LoVo (cell line): ENCODE results near the gene ARL14EPL.

ENCODE experiments used
- DNase-seq: peaks from one replicate; pipeline ENCODE4 v3.0.0-alpha.2; 2016; ENCODE audit warnings: low spot score

ARL14EPL gene

GRCh38 chr5:116032094-116032517 is at the start of gene ARL14EPL:
TSS of gene ARL14EPL (plus strand) at chr5:116032472. CDS start at chr5:116051466, 18,994 bp downstream.
- DNase-seq = peak; percentile 67

- DNase-seq = no peak
Measured at GRCh38 chr5:115983519-115983918, 48.8 kb upstream of the ARL14EPL start.

DNA sequence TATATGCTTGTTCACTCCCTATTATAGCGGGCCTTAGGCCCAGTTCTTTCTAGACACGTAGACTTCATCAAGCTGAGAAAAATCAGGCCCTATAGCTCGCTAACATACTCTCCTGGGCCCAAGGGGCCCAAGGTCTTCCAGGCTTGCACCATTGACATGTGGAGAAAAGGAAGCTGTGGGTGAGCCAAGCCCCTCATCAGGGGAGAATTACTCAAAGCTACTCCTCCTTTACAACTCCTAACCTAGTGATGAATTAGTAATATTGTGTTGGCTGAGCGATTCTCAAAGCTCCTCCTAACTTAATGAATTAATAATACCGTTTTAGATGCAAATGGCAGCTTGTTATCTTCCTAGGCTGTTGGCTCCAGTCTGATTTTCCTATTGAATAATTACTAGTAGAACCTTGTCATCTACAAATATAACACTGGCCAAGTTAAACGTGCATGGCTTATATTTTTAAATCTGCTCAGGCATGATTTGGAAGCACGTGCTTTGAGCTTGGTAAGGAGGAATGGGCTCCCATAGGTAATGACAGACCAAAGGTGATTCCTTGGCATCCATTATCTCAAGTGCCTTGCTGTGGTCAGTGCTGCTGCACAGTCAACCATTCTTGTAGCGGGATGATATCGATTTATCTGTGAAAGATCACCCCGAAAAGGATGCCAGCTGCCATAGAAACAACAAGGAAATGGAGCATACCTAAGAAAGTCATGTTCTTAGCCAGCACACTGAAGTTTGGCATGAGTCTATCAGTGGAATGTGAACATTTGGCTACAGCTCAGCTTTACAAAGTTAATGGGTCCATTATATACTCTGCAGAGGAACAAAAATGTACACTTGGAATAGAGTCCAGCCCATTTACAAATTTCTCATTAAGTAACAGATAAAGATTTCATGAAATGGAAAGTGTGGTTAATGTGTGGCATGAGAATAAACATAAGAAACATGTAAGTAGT is 46.2 kb upstream of the ARL14EPL start:
- DNase-seq = no peak

GRCh38 chr5:115988002-115988401 is 44.3 kb upstream of the ARL14EPL start:
- DNase-seq = no peak

- no peak for DNase-seq
Measured at GRCh38 chr5:115992848-115993350, 39.4 kb upstream of the ARL14EPL start.

DNA sequence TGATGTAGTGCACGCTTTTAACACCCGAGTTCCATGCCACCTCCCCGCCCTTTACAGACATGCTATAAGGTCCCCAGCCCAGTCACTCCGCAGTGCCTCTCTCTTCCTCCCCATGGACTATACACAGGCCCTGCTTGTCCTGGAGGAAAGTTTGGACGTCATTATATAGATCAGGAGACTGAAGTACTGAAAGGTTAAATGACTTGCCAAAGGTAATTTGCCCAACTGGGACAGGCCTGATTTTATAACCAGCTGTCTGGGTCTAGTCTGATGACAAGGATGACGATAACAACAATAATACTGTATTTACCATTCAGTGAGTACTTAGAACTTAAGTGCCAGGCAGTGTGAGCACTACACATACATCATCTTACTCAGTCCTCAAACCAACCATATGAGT is 36.9 kb upstream of the ARL14EPL start:
- DNase-seq = no peak

DNA sequence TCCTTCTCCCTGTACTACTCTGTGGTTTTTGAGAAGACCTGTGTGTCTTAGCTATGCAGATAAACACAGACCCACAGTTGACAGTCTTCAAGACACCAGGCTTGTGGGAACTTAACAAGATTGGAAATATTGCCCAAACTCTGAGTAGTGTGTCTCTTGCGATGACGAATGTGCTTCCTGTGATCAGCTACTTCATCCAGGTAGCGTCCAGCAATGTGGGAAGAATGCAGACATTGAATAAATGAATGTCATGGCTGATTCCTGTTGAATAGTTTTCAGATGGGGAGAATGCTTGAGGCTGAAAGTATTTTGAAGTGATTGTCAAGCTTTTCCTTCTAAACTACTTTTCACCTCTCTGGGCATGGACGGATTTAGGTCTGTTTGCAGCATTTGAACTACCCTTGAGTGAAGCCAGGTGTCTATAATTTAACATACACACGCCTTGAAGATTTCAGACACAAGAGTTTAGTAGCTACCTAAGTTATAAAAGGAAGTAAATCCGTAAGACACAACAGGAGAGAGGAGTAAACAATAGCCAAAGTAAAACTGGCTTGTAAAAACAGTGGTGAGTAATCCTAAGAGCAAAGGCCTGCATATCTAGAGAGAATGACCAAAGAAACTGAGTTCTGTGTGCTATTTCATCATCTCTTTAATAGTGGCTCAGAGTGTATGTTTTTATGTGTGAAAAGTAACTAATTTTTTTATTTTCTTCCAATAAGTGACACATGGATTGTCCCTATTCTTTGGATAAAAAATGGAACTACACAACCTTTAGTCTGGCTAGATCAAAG is 30.0 kb upstream of the ARL14EPL start:
- peak; percentile 11 for DNase-seq

- DNase-seq = no peak
Measured at GRCh38 chr5:116004248-116004647, 28.0 kb upstream of the ARL14EPL start.

GRCh38 chr5:116009806-116010205 is 22.5 kb upstream of the ARL14EPL start:
- DNase-seq = no peak

DNA sequence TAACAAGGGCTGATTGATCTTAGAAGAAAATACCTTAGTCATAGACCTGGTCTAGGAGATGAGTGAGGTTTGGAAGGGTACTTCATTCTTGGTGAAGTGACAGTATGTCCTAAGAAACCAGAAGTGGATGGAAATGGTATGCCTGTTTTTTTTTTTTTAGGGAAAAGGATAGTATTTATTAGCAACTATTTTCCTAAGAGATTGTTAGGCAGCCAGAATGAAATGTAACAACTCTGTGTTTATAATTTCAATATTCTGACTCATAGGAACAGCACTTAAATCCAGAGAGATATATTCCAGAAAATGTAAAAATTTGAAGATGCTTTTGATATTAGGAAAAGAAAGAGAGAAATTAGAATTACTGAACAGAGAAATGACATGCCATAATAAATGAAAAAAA is 21.2 kb upstream of the ARL14EPL start:
- no peak for DNase-seq

DNA sequence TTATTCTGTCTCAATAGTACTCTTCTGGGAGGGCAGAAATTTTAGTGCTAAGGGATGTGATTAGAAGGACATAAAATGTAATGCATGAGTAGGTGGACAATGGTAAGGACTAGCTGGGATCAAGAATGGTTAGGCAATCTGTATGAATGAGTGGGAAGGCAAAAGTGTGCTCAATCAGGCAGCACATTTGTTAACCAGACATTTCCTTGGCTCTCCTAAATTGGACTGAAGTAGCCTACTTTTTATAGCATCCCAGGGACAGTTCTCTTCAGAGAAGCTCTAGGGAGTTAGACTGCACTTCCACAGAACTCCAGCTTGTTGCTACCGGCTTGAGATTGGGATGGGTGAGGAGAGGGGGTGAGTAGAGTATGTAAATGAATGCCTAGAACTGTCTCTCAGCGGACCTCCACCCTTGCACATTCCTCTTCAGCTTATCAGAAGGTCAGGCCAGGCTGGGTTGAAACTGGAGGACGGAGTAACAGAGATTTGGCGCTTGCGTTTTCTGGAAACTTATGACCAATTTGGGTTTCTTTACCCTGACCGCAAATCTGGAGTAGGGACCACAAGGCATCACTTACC is 19.0 kb upstream of the ARL14EPL start:
- no peak for DNase-seq

DNA sequence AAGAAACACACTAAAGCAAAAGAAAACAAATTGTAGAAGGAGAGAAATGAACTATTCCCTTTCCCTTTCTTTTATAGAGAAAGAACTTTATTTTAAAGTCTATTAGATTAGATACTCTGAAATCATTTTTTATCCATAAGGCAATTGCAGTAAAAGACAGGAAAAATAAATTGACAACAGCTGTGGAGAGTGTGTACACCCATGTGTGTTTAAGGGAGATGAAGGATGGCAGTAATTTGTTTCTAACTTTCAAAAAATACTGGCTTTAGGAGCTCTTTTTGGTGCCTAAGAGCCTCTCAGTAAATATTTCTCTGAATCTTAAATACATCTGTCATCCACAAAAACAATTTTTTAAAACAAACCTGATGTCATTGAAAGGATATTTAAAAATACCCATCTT is 18.3 kb upstream of the ARL14EPL start:
- no peak for DNase-seq

DNA sequence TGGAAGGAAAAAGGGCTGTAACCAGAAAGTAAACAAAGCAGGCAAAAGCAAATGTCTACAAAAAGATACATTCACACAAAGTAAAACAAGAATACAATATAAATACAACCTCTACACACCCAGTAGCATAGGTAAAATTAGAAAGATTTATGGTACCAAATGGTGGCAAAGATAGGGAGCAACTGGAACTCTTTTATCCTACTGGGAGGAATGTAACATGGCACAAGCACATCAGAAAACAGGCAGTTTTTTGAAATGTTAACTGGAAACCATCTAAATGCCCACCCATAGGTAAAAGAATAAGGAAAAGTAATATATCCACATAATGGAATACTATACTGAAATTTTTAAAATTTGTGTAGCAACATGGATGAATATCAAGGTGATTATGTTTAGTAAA is 8.7 kb upstream of the ARL14EPL start:
- DNase-seq = no peak

DNA sequence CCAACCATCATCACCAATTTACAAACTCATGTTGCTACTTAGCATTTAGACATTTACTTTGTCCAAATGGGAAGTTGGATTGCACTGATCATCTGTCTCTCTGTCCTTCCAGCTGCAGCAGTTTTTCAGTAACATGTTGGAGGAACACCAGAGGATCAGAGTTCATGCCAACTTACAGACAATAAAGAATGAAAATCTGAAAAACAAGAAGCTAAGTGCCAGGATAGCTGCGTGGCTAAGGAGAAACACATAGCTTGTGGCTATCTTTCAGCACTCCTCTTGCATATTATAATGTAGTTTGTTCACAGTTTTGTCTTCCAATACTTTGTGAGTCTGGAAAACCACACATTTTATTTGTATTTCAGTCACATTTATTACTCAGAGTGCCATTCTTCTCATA is 6.4 kb upstream of the ARL14EPL start:
- DNase-seq = no peak

- DNase-seq = no peak
Measured at GRCh38 chr5:116032991-116033390, 719 bp downstream of the ARL14EPL start.

- no peak for DNase-seq
Measured at GRCh38 chr5:116035123-116035522, 2.9 kb downstream of the ARL14EPL start.

GRCh38 chr5:116037236-116037822 is 5.1 kb downstream of the ARL14EPL start:
- DNase-seq = no peak

DNA sequence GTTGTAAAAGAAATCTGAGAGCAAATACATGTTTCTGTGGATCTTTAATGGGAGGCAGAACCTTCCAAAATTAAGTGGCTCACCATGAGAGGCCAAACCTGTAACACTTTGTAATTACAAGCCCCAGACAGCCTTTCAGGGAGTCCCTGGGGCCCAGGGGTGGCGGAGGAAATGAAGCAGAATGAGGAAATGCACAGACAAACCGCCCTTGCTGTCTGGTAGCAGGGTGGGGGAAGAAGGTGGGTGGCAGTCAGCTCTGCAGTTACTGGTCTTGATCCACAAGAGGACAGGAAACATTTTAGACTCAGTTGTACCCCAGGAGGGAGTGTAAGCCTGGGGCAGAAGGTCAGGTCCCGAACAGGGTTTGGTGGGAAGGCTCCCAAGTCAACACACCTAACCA is 6.5 kb downstream of the ARL14EPL start:
- DNase-seq = no peak

DNA sequence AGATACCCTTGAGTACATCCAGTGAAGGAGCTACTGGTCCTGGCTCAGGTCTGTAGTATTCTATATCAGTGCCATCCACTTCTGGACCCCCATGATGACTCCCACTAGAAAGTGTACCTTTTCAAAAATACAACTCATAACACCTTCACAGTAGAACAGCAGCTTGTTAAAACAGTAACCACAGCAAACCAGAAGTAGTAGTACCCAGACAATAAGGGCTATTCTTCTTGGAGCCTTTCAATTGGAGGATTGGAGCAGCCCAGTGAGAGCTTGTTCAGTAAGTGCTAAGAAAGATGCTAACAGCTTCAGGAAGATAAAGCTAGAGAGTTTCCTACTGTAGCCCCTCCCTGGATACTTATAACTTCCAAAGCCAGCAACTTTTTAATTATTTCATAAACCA is 10.1 kb downstream of the ARL14EPL start:
- DNase-seq = no peak

DNA sequence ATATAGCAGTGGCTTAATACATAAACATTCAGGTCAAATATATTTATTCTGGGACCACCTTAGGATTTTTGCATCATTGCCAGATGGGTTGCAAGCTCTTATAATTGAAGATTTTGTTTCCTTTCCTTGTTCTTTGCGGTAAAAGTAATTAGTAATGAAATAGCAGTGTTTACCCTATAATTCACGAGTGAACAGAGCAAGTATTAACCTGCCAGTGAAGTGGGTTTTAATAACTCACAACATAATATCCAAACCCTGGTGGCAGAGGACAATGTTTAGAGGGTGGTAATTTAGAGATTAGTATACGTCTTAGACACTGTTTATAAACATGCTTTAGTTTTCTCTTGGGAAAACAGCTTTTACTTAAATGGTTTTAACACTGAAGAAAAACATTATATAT is 11.8 kb downstream of the ARL14EPL start:
- no peak for DNase-seq

GRCh38 chr5:116045821-116046220 is 13.5 kb downstream of the ARL14EPL start:
- DNase-seq = no peak

DNA sequence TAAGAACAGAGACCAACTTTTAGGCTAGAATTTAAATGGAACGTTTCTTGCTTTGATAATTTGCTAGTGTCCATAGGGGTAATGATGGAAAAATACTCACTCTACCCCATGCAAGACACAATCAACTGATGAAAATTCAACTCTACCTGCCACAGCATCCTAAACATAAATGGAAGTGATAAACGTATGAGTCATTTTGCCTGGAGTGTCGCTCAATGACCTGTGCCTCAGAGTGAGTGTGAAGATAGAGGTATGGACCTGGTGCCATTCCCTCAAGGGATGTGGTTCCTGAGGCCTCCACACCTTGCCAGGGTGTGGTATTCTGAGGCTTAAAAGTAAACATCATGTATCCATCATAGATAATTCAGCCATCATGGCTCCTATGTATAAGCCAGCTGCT is 14.0 kb downstream of the ARL14EPL start:
- no peak for DNase-seq
